ENCODE results near the gene SMG9. TPM values are rescaled to one million over a fixed set of nuclear protein-coding genes. Genes with fewer than 3 reads are reported as not detected.

The SMG9 gene
- total RNA-seq, 3 donors from 2014 or later, result 10.6 to 29.9 (median 20.6) TPM

DNA sequence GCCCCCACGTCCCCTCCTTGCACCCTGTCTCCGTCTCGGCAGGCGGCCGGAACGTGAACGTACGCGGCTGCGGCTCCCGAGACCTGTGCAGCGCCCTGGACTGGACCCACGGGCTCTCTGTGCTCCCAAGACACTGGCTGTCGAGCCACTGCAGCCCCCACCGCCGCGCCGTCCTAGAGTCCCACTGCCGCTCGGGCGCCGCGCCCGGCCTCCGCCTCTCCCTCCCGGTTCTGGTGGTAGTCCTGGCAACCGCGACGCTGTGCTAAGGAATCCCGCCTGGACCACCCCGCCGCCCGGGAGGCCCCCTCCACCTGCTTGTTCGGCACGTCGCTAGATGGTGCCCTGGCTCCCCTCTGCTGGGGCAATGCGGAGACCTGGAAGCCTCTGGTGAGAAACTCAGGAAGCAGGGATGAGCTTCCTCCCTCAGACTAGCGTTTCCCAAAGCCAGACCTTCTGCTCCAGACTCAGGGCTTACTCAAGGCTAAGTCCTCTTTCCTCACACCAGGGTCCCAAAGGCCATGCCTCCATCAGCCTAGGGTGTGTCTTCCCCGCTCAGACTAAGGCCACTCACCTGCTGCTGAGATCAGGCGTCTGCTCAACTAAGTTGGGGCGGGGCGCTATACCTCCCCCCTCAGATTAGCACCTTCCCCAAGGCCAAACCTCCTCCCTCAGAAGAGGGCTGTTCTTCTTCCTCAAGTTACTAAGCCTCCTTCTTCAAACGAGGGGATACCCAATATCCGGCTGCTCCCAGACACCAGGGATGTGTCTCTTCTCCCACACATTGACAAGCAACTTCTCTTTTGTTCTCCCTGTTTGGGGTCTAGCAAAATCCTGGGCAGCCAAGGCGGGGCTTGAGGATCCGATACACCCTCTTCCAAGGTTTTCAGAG is 55.0 kb downstream of the SMG9 start:
- peak overlapping the region; percentile 68 to 78 for H3K27ac ChIP-seq
- TF ChIP-seq CTCF (IDR thresholded peaks at IDR 0.05), result no peak
- TF ChIP-seq POLR2AphosphoS5 (IDR thresholded peaks at IDR 0.05), result no peak
- no peak for TF ChIP-seq POLR2A (IDR thresholded peaks at IDR 0.05)
- intact Hi-C loops (cut with DNase I; ENCODE audit: low total_unique reads), result no loop called here
- H3K36me3 ChIP-seq, result no peaks in the 10 kb centered on the region
- no peaks in the 10 kb centered on the region for H3K4me1 ChIP-seq
- DNase-seq (ENCODE audit: low spot score in 2 of 2), result no peak
- peak overlapping the region; percentile 28 to 65 (median 40) for H3K4me3 ChIP-seq
- H3K9me3 ChIP-seq, result peaks cover 0 to 3% of the 10 kb centered on the region in 2 donors
- no peaks in the 10 kb centered on the region for H3K27me3 ChIP-seq

- intact Hi-C loops (cut with DNase I; ENCODE audit: low total_unique reads), result no loop called here
- Histone ChIP-seq H3K4me1 (no peaks in the 10 kb centered on the region), H3K36me3 (no peaks in the 10 kb centered on the region), H3K27ac (no peak overlapping the region), H3K27me3 (no peaks in the 10 kb centered on the region), H3K9me3 (peaks cover under 1 to 6% of the 10 kb centered on the region in 2 donors), H3K4me3 (no peak overlapping the region)
- TF ChIP-seq CTCF (IDR thresholded peaks at IDR 0.05) (no peak), POLR2A (IDR thresholded peaks at IDR 0.05) (no peak), POLR2AphosphoS5 (IDR thresholded peaks at IDR 0.05) (no peak)
- DNase-seq (ENCODE audit: low spot score in 2 of 2), result no peak
These were observed 57.5 kb downstream of the SMG9 start for GRCh38 chr19:43697295-43697694.

DNA sequence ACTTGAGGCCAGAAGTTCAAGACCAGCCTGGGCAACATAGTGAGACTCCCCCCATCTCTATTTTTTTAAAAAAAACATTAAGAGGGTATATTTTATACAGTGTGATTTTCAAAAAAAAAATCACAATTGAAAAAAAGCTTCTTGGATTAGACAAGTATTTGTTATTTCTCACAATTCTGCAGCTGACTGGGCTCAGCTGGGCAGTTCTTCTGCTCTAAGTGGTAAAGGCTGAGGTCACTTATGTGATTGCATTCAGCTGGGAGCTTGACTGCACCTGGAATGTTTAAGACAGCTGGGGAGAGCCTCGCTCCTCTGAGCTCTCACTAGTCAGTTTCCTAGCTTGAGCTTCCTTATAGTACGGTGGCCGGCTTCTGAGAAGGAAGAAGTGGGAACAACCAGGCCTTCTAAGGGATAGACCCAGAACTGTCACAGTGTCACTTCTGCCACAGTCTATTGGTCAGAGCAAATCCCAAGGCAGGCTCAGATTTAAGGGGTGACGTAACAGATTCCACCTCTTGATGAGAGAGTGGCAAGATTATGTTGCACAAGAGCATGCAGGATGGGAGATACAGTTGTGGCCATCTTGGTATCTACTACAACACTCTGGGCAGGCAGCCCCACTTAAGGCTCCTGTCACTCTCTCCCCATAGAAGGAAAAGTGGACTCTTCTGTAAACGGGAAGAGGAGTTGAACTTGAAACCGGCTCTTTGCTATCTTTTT is 58.6 kb downstream of the SMG9 start:
- Histone ChIP-seq H3K27ac (no peak overlapping the region), H3K4me1 (no peaks in the 10 kb centered on the region), H3K27me3 (no peaks in the 10 kb centered on the region), H3K4me3 (no peak overlapping the region), H3K36me3 (no peaks in the 10 kb centered on the region), H3K9me3 (peaks cover 12 to 16% of the 10 kb centered on the region in 2 donors)
- intact Hi-C loops (cut with DNase I; ENCODE audit: low total_unique reads), result no loop called here
- no peak for TF ChIP-seq POLR2A (IDR thresholded peaks at IDR 0.05)
- TF ChIP-seq POLR2AphosphoS5 (IDR thresholded peaks at IDR 0.05), result no peak
- TF ChIP-seq CTCF (IDR thresholded peaks at IDR 0.05), result no peak
- DNase-seq (ENCODE audit: low spot score in 2 of 2), result no peak

DNA sequence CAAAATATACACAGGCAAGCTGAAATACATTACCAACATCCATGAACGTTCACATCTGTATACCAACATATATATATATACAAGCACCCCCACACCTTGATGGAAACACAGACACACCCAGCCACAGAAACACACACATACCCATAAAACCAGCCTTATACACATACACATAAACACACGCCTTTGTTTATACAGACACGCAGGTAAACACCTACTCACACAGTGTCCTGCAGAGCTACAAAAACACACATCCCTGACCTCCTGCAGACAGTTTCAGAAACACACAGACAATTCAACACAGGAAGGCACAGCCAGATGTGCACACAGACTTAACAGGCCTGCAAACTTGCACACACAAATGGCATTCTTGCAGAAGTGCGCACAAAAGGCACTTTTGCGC is 60.2 kb downstream of the SMG9 start:
- Histone ChIP-seq H3K9me3 (peaks cover 22 to 23% of the 10 kb centered on the region in 2 donors), H3K36me3 (no peaks in the 10 kb centered on the region), H3K27ac (no peak overlapping the region), H3K4me1 (no peaks in the 10 kb centered on the region), H3K27me3 (no peaks in the 10 kb centered on the region), H3K4me3 (no peak overlapping the region)
- intact Hi-C loops (cut with DNase I; ENCODE audit: low total_unique reads), result no loop called here
- no peak for DNase-seq (ENCODE audit: low spot score in 2 of 2)
- TF ChIP-seq POLR2A (IDR thresholded peaks at IDR 0.05) (no peak), CTCF (IDR thresholded peaks at IDR 0.05) (no peak), POLR2AphosphoS5 (IDR thresholded peaks at IDR 0.05) (no peak)

GRCh38 chr19:43692877-43693276 is 61.9 kb downstream of the SMG9 start:
- H3K27ac ChIP-seq, result no peak overlapping the region

More at GRCh38 chr19:43692877-43693276, 61.9 kb downstream of the SMG9 start:
- Histone ChIP-seq H3K9me3 (peaks cover 22 to 23% of the 10 kb centered on the region in 2 donors), H3K4me1 (no peaks in the 10 kb centered on the region), H3K27me3 (no peaks in the 10 kb centered on the region), H3K4me3 (no peak overlapping the region), H3K36me3 (no peaks in the 10 kb centered on the region)
- no peak for DNase-seq (ENCODE audit: low spot score in 2 of 2)
- TF ChIP-seq CTCF (IDR thresholded peaks at IDR 0.05) (no peak), POLR2AphosphoS5 (IDR thresholded peaks at IDR 0.05) (no peak), POLR2A (IDR thresholded peaks at IDR 0.05) (no peak)
- intact Hi-C loops (cut with DNase I; ENCODE audit: low total_unique reads), result no loop called here

All from breast epithelium (tissue), 4 donors.